C4-2B (cell line): Measurements from ENCODE around the gene GKN1.

ENCODE experiments used
- CTCF ChIP-seq: fragments of 450-650 bp; conservative IDR thresholded peaks from 2 replicates; pipeline ENCODE4 v1.5.1; 2017; ENCODE audit warnings: mild to moderate bottlenecking
- ZFX ChIP-seq: fragments of 450-650 bp; IDR thresholded peaks from 2 replicates; pipeline ENCODE4 v1.6.1; 2017

DNA sequence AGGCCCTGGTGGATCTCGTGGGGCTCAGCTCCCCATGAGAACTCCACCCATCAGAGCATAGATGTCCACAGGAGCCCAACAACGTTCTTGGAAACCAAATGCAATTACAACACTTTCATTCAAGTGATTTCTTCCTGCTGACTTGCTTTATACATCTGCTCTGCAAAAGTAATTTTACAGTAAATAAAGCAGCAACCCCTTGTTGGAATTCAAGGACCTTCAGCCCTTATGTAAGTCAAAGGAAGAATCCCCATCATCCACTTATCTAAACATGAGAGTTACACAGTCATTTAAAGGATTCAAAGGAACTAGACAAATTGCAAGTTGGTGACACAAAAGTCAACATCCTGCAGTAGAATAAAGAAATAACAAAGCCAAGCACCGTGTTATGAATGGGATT lies 21.5 kb downstream of the GKN1 start:
- TF ChIP-seq CTCF (no peak), ZFX (no peak)
